Measurements from ENCODE around the gene CHCHD6. TPM values are rescaled to one million over a fixed set of nuclear protein-coding genes. Genes with fewer than 3 reads are reported as not detected.

Gene CHCHD6
- total RNA-seq, 2 donors from 2014 or later = 23.6 to 34.4 TPM

- TF ChIP-seq CTCF (conservative IDR thresholded peaks at IDR 0.05) = no peak
- WGBS, 2 experiments (ENCODE audit: insufficient coverage in 1 of 2, insufficient read length in 1 of 2) = 81 to 96% methylated on average over 2 to 5 of the region's 5 CpGs
- Histone ChIP-seq H3K36me3 (ENCODE audit: control insufficient read depth, insufficient read depth, low read length) (no peaks in the 10 kb centered on the region), H3K27me3 (ENCODE audit: control insufficient read depth, insufficient read depth, low read length, poor library complexity, severe bottlenecking) (peaks cover 11% of the 10 kb centered on the region), H3K9ac (ENCODE audit: extremely low read depth, low read length, poor library complexity, severe bottlenecking) (no peak overlapping the region), H3K27ac (ENCODE audit: low read depth, low read length) (no peak overlapping the region), H3K9me3 (ENCODE audit: control insufficient read depth, low read length) (peaks cover 21% of the 10 kb centered on the region), H3K4me1 (ENCODE audit: control insufficient read depth, insufficient read depth, low read length) (no peaks in the 10 kb centered on the region), H3K4me3 (ENCODE audit: low read length) (no peak overlapping the region)
- peaks cover 26% of the 10 kb centered on the region for H3K27me3 Mint-ChIP-seq (ENCODE audit: insufficient read depth)
- H3K4me1 Mint-ChIP-seq = no peaks in the 10 kb centered on the region
- no peaks in the 10 kb centered on the region for H3K36me3 Mint-ChIP-seq (ENCODE audit: low read depth)
- H3K9me3 Mint-ChIP-seq = peaks cover 23% of the 10 kb centered on the region
- no peak overlapping the region for H3K27ac Mint-ChIP-seq
- H3K4me3 Mint-ChIP-seq = no peak overlapping the region
- DNase-seq = no peak
Observed at GRCh38 chr3:126978291-126978690, 274.3 kb downstream of the CHCHD6 start.

- H3K27me3 ChIP-seq (ENCODE audit: control insufficient read depth, insufficient read depth, low read length, poor library complexity, severe bottlenecking) = peaks cover 11% of the 10 kb centered on the region
- H3K36me3 ChIP-seq (ENCODE audit: control insufficient read depth, insufficient read depth, low read length) = no peaks in the 10 kb centered on the region
- Mint-ChIP-seq H3K4me3 (no peak overlapping the region), H3K27me3 (ENCODE audit: insufficient read depth) (peaks cover 26% of the 10 kb centered on the region), H3K36me3 (ENCODE audit: low read depth) (no peaks in the 10 kb centered on the region), H3K27ac (no peak overlapping the region), H3K9me3 (peaks cover 15% of the 10 kb centered on the region), H3K4me1 (no peaks in the 10 kb centered on the region)
- no peak for DNase-seq
- WGBS, 2 experiments (ENCODE audit: insufficient coverage in 1 of 2, insufficient read length in 1 of 2) = 83% methylated on average over 1 to 5 of the region's 5 CpGs
- H3K27ac ChIP-seq (ENCODE audit: low read depth, low read length) = no peak overlapping the region
- peaks cover 17% of the 10 kb centered on the region for H3K9me3 ChIP-seq (ENCODE audit: control insufficient read depth, low read length)
- TF ChIP-seq CTCF (conservative IDR thresholded peaks at IDR 0.05) = no peak
- H3K4me3 ChIP-seq (ENCODE audit: low read length) = no peak overlapping the region
- no peak overlapping the region for H3K9ac ChIP-seq (ENCODE audit: extremely low read depth, low read length, poor library complexity, severe bottlenecking)
- no peaks in the 10 kb centered on the region for H3K4me1 ChIP-seq (ENCODE audit: control insufficient read depth, insufficient read depth, low read length)
Observed at GRCh38 chr3:126979046-126979628, 275.1 kb downstream of the CHCHD6 start.

- H3K9me3 ChIP-seq (ENCODE audit: control insufficient read depth, low read length) = peaks cover 5% of the 10 kb centered on the region
- peaks cover 4% of the 10 kb centered on the region for H3K9me3 Mint-ChIP-seq
- no peak overlapping the region for H3K9ac ChIP-seq (ENCODE audit: extremely low read depth, low read length, poor library complexity, severe bottlenecking)
- H3K4me1 Mint-ChIP-seq = no peaks in the 10 kb centered on the region
- no peak for TF ChIP-seq CTCF (conservative IDR thresholded peaks at IDR 0.05)
- peaks cover 9% of the 10 kb centered on the region for H3K4me1 ChIP-seq (ENCODE audit: control insufficient read depth, insufficient read depth, low read length)
- no peaks in the 10 kb centered on the region for H3K36me3 Mint-ChIP-seq (ENCODE audit: low read depth)
- H3K4me3 ChIP-seq (ENCODE audit: low read length) = no peak overlapping the region
- H3K27ac ChIP-seq (ENCODE audit: low read depth, low read length) = no peak overlapping the region
- H3K4me3 Mint-ChIP-seq = no peak overlapping the region
- H3K27me3 ChIP-seq (ENCODE audit: control insufficient read depth, insufficient read depth, low read length, poor library complexity, severe bottlenecking) = peaks cover 11% of the 10 kb centered on the region
- 96 to 99% methylated on average over 15 of the region's 15 CpGs for WGBS, 2 experiments (ENCODE audit: insufficient coverage in 1 of 2, insufficient read length in 1 of 2)
- H3K36me3 ChIP-seq (ENCODE audit: control insufficient read depth, insufficient read depth, low read length) = no peaks in the 10 kb centered on the region
- H3K27me3 Mint-ChIP-seq (ENCODE audit: insufficient read depth) = peaks cover 26% of the 10 kb centered on the region
- H3K27ac Mint-ChIP-seq = no peak overlapping the region
- no peak for DNase-seq
Observed at GRCh38 chr3:126980266-126980811, 276.3 kb downstream of the CHCHD6 start.
